ENCODE measurements around the gene SRD5A3.

Gene SRD5A3

DNA sequence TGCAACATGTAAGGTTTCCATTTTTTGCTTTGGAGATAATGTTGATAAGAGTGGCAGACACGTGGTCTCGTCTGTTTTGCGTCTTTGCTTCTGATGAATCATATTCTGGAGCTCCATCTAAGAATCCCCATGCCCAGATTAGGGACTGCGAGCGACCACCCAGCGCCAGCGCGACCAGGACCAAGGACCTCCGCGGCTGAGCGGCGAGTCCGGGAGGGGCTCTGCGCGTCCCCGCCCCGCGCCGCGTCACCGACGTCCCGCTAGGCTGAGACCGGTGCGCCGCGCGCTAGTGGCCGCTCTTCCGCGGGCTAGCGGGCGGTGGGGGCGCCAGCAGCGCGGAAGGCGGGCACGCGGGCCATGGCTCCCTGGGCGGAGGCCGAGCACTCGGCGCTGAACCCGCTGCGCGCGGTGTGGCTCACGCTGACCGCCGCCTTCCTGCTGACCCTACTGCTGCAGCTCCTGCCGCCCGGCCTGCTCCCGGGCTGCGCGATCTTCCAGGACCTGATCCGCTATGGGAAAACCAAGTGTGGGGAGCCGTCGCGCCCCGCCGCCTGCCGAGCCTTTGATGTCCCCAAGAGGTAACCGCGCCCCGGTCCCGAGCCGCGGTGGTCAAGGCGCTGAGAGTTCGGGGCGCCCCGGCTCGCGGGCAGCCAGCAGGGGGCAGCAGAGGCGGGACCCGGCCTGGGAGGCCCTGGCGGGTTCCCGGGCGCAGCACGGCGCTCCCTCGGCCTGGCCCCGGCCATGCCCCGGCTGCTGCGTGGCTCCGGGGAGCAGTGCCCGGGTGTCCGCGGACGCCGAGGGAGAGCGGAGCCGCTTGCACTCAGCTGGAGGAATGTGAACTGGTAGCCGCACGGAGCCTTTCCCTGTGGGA, at the start of gene SRD5A3:
Gene SRD5A3, plus strand, starts transcription at position 263 of the 871 bp plus-strand sequence. Its CDS starts 95 bp downstream, at position 358.
- DNase-seq (ENCODE audit: low read depth in 2 of 3, low spot score in 2 of 3) = peak; percentile 77 to 86 (median 80)

DNA sequence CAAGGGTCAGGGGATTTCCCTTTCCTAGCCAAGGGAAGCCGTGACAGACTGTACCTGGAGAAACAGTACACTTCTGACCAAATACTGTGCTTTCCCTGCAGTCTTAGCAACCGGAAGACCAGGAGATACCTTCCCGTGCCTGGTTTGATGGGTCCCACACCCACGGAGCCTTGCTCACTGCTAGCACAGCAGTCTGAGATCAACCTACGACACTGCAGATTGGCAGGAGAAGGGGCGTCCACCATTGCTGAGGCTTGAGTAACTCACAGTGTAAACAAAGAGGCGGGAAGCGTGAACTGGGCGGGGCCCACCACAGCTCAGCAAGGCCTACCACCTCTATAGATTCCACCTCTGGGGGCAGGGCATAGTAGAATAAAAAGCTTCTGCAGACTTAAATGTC, 48.7 kb upstream of the SRD5A3 start:
- DNase-seq (ENCODE audit: low read depth in 2 of 3, low spot score in 2 of 3) = no peak

GRCh38 chr4:55303760-55304165, 42.3 kb upstream of the SRD5A3 start:
- DNase-seq (ENCODE audit: low read depth in 2 of 3, low spot score in 2 of 3) = no peak

DNA sequence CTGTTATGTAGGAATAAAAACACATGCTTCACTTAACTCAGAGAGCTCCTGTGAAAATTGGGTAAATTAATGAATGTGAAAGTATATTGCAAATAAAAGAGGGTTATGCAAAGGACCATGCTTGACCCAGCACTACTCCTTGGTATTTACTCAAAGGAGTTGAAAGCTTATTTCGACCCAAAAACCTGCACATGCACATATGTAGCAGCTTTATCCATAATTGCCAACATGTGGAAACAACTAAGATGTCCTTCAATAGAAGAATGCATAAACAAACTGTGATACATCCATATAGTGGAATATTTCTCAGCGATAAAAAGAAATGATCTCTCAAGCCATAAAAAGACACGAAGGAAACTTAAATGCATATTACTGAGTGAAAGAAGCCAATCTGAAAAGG, 41.7 kb upstream of the SRD5A3 start:
- DNase-seq (ENCODE audit: low read depth in 2 of 3, low spot score in 2 of 3) = no peak

DNA sequence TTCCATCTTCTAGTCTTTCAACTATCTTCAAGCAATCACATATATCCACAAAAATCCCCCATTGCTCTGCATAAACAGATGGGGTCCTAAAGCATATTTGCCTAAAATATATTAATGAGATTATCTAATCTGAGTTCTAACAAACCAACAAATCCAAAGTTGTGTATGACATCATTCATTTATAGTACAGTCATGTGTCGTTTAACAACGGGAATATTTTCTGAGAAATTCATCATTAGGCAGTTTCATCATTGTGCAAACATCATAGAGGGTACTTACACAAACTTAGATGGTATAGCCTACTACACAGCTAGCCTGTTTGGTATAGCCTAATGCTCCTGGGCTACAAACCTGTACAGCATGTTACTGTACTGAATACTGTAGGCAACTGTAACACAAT, 38.0 kb upstream of the SRD5A3 start:
- DNase-seq (ENCODE audit: low read depth in 2 of 3, low spot score in 2 of 3) = no peak

DNA sequence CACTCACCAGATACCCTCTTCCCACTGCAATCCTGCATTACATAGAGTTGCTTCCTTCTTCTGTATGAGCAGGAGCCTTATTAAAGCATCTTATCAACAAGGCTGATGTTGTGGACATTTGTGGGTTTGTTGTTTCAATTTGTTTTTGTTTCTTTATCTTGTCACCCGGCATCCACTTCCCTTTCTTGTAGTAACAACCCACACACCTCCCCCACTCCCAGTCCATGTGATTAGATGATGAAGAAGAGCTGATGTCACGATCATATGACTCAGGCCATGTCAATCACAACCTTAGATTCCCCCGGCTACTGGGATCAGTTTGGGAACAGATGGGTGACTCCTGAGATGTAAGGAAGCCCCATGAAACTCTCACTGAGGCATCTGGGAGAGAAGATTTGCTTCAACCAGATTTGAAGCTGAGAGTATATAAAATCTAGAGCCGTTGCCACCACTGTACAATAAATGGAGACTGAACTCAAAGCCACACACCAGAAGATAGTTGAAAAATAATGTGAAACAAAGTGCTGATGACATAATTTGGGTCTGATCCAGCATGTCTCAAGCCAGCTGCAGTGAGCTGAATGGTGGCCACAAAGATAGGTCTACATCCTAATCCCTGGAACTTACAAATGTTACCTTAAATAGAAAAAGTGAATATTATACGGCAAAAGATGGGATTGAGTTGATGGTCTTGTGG, 34.1 kb upstream of the SRD5A3 start:
- no peak for DNase-seq (ENCODE audit: low read depth in 2 of 3, low spot score in 2 of 3)

DNA sequence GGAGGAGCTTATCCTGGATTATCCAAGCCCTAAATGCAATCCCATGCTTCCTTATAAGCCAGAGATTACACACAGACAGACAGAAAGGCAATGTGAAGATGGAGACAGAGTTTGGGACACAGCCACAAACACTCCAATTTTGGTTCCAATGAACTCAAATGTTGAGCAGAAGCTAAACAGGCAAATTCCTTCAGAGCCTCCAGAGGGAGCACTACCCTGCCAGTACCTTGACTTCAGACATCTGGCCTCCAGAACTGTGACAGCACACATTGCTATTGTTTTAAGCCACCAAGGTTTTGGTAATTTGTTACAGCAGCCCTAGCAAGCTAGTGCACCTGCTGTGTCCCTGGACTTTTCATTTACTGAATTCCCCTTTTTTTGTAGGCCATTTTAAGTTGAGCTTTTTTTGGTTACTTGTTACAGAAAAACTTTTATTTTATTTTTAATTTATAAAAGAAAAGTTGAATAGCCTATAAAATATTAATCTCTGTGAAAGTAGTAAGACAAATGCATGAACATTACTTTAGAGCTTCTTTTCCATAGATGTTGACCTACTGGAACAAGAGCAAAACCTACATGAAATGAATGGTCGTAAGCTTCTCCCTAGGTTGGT, 33.4 kb upstream of the SRD5A3 start:
- no peak for DNase-seq (ENCODE audit: low read depth in 2 of 3, low spot score in 2 of 3)

DNA sequence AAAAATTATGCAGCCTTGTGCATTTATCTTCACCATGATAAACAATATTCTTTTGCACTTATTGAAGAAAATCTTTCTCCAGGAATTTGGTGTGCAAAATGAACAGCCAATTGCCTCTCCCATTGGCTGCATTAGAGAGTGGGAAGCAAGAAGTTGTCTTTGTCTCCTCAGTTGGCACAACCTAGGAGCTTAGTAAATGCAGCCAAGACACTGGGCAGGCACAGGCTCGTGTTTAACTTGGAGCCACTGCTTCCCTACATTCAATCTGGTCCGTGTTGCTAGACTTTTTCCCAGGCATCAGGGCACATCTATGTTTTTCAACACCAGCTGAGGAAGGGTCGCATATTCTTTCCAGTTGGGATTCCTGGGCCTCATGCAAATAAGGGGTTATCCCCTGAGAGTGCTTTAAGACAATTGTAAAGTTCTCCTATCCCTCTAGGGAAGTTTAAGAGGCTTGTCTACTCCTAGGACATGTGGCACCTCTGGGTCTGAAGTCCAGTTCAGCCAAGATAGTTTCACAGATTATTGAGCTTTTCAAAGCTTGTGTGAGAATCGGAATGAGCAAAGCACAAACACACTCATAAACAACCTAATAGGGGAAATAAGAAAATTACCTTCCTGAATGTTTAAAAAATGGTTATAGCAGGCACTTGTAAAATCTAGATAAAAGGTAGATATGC, 31.8 kb upstream of the SRD5A3 start:
- DNase-seq (ENCODE audit: low read depth in 2 of 3, low spot score in 2 of 3) = no peak

DNA sequence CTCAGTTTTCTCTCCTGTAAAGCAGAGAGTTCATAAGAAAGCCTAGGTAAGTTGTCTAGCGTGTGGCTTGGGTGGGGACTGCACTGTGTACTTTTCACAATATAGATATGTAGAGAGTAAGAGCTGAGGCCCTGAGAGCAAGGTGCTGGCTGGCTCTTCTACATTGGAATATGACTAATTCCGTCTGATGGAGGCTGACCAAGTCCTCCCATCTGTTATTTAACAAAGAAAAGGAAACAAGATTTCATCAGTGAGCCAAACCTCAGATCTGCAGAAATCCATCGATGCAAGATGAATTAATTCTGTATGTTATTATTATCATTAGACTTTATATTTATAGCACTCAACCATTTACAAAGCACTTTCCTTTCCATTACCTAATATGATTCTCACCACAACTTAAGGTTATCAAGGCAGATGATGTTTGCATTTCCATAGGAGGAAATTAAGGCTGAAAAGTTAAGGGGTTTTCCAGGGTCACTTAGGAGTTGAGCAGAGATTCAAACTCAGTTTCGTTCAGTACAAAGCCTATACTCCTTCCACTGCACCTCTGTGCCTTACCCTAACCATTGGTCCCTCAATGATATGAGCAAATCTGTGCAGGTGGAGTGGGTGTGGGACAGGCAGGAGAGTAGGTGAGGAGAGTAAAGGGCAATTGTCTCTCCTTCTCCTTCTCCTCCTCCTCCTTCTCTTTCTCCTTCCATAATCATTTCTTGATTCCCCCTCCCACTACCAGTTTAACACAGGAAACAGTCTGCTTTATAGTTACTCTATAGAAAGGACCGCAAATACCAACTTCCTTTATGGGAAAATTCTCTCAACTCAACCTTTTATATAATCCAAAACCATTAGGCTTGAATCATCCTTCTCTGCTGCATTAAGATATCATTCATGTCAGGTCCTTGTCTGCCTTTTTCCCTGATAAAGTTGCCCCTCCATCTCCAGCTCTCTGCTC, 27.6 kb upstream of the SRD5A3 start:
- no peak for DNase-seq (ENCODE audit: low read depth in 2 of 3, low spot score in 2 of 3)

- DNase-seq (ENCODE audit: low read depth in 2 of 3, low spot score in 2 of 3) = peak in 2 of 3 experiments; percentile 15 to 42
These were observed 24.3 kb upstream of the SRD5A3 start for GRCh38 chr4:55321707-55322264.

DNA sequence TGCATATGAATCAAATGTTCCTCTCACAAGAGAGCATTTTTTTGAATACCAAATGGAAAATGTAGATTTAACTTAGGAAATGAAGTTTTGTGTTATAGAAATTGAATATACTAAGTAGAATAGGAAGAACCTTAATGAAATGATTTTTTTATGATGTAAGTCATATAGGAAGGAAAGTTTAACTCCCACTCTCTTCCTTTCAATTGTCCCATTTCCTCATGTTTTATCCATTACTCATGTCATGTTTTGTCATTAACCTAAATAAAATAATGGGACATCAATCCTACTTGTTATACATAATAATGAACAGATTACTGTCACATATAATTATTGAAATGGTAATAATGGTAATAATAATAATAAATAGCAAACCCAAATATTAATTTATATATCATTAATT, 22.7 kb upstream of the SRD5A3 start:
- no peak for DNase-seq (ENCODE audit: low read depth in 2 of 3, low spot score in 2 of 3)

GRCh38 chr4:55326629-55327028, 19.4 kb upstream of the SRD5A3 start:
- no peak for DNase-seq (ENCODE audit: low read depth in 2 of 3, low spot score in 2 of 3)

DNA sequence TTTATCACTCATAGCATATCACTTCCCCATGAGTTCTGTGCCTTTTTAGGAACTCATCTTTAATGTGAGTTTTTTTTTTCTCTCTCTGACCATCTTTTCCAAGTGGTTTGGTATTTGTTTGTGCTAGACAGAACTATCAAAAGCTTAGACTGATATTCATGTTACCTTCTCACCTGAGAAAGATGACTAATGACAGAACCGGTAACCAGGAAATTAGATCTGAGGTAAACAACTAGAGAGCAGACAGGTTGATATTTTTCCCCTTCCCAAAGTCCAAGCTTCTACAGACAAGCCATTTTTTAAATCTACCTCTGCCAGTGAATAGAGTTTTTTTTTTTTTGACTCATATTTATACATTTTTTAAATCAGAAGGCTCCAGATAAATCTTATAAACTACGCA, 17.0 kb upstream of the SRD5A3 start:
- no peak for DNase-seq (ENCODE audit: low read depth in 2 of 3, low spot score in 2 of 3)

DNA sequence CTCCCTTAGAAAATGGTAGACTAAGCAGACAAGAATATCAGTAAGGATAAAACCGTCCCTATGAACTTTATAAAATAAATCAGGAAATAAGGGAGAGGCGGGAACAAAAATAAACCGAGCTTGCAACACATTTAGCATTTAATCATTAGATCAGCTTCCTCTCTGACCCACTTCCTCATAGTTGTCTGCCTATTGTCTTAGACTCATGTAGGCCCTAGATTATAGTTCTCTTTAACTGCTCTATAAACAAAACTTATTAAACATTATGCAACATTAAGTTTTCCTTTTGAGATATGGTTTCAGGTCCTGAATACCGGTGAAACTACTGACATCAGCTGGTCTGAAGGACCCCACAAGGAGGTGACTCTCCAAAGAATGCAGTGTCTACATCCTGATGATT, 15.8 kb upstream of the SRD5A3 start:
- no peak for DNase-seq (ENCODE audit: low read depth in 2 of 3, low spot score in 2 of 3)

GRCh38 chr4:55336138-55337034, 9.7 kb upstream of the SRD5A3 start:
- DNase-seq (ENCODE audit: low read depth in 2 of 3, low spot score in 2 of 3) = no peak

DNA sequence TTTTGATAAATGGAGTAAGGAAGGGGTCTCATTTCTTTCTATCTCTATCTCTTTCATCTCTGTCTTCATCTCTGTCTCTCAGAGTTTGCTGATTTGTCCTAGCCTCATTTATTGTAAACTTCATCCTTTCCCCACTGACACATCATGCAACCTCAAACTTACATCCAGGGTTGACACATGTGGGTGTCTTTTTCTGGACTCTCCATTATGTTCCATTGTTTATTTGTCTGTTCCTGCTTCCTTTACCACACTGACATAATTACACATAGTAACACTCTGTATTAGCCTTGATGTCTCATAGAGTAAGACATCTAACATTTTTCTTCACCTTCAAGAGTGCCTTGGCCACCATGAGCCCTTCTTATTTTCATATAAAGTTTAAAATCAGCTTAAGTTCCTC, 8.1 kb upstream of the SRD5A3 start:
- DNase-seq (ENCODE audit: low read depth in 2 of 3, low spot score in 2 of 3) = no peak

- DNase-seq (ENCODE audit: low read depth in 2 of 3, low spot score in 2 of 3) = no peak
These were observed 7.6 kb upstream of the SRD5A3 start for GRCh38 chr4:55338486-55338885.

GRCh38 chr4:55340266-55340665, 5.8 kb upstream of the SRD5A3 start:
- DNase-seq (ENCODE audit: low read depth in 2 of 3, low spot score in 2 of 3) = no peak

DNA sequence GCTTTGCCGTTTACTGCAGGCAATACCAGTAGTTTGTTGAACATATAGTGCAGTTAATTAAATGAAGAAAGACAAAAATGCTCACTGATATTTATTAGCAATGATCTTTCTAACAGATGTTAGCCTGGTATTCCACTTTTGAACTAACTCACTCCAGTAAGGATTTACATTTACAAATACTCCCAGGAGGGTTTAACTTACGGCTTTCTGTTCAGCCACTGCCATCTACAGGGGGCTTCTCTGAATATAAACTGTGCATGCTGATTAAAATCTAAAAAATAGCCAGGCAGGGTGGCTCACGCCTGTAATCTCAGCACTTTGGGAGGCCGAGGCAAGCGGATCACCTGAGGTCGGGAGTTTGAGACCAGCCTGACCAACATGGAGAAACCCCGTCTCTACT, 2.2 kb upstream of the SRD5A3 start:
- DNase-seq (ENCODE audit: low read depth in 2 of 3, low spot score in 2 of 3) = no peak

Measured in activated CD8-positive, alpha-beta memory T cell treated with anti-CD3 and anti-CD28 coated beads for 48 hours (primary cell).